Measurements from ENCODE around the gene UNC119B. TPM values are rescaled to one million over a fixed set of nuclear protein-coding genes. Genes with fewer than 3 reads are reported as not detected.

The UNC119B gene
- total RNA-seq, 1 experiment from 2014 or later = 33.8 TPM

DNA sequence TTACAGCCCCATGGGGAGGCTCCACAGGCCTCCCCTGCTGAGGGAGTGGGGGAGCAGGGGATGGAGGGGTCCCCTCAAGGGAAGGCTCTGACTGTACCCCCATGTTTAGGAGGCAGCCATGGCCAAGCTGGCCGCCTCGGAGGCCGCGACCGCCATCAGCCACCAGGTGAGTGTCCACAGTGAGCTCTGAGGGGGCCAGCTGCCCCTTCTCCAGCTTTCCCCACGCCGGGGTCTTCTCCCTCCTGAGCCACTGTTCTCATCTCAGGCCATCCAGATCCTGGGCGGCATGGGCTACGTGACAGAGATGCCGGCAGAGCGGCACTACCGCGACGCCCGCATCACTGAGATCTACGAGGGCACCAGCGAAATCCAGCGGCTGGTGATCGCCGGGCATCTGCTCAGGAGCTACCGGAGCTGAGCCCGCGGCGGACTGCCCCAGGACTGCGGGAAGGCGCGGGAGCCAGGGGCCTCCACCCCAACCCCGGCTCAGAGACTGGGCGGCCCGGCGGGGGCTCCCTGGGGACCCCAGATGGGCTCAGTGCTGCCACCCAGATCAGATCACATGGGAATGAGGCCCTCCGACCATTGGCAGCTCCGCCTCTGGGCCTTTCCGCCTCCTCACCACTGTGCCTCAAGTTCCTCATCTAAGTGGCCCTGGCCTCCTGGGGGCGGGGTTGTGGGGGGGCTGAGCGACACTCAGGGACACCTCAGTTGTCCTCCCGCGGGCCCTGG lies 28.9 kb downstream of the UNC119B start:
- no peaks in the 10 kb centered on the region for H4K20me1 ChIP-seq (ENCODE audit: insufficient read depth)
- DNase-seq (ENCODE audit: low read depth, low spot score) (no peak), ATAC-seq (no peak; the same call in 1 of the 2 replicates)
- TF ChIP-seq FOSL1 (IDR thresholded peaks at IDR 0.05; ENCODE audit: low read depth) (no peak), ELF1 (IDR thresholded peaks at IDR 0.05; ENCODE audit: borderline replicate concordance, low read depth) (no peak), POLR2AphosphoS5 (IDR thresholded peaks at IDR 0.05; ENCODE audit: low read depth, low read length) (no peak), EZH2phosphoT487 (IDR thresholded peaks at IDR 0.05; ENCODE audit: borderline replicate concordance) (no peak), SIN3A (IDR thresholded peaks at IDR 0.05; ENCODE audit: low read depth) (no peak), EGR1 (IDR thresholded peaks at IDR 0.05; ENCODE audit: low read depth) (no peak)
- TF ChIP-seq, protein P1, sequence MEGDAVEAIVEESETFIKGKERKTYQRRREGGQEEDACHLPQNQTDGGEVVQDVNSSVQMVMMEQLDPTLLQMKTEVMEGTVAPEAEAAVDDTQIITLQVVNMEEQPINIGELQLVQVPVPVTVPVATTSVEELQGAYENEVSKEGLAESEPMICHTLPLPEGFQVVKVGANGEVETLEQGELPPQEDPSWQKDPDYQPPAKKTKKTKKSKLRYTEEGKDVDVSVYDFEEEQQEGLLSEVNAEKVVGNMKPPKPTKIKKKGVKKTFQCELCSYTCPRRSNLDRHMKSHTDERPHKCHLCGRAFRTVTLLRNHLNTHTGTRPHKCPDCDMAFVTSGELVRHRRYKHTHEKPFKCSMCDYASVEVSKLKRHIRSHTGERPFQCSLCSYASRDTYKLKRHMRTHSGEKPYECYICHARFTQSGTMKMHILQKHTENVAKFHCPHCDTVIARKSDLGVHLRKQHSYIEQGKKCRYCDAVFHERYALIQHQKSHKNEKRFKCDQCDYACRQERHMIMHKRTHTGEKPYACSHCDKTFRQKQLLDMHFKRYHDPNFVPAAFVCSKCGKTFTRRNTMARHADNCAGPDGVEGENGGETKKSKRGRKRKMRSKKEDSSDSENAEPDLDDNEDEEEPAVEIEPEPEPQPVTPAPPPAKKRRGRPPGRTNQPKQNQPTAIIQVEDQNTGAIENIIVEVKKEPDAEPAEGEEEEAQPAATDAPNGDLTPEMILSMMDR (IDR thresholded peaks at IDR 0.05 in 2 of 3, conservative IDR thresholded peaks at IDR 0.05 in 1 of 3; ENCODE audit: borderline replicate concordance in 1 of 3, insufficient read depth in 1 of 3, low read depth in 2 of 3, low read length in 2 of 3) = no peak
- H3K36me3 ChIP-seq (ENCODE audit: control insufficient read depth in 1 of 2, insufficient read depth in 2 of 2, low read length in 2 of 2) = no peaks in the 10 kb centered on the region
- no peak overlapping the region for H3K4me2 ChIP-seq (ENCODE audit: low read length)
- POLR2A ChIA-PET = interaction anchor here (0.6 kb wide), 1 partner anchor 484 kb away, joined by 3 read pairs; no protein-coding TSS in a partner anchor
- no TSS peak for BruUV-seq (replicated peaks)
- H3K9me2 ChIP-seq (ENCODE audit: insufficient read depth) = no peaks in the 10 kb centered on the region
- CTCF ChIA-PET = no interaction called here
- no peaks in the 10 kb centered on the region for H3K79me2 ChIP-seq (ENCODE audit: insufficient read depth, low read length)
- no peak overlapping the region for H3K4me3 ChIP-seq (replicated peaks in 1 of 2; ENCODE audit: low read depth in 1 of 2, low read length in 2 of 2)
- intact Hi-C loops (cut with micrococcal nuclease) = no loop called here
- H3K27me3 ChIP-seq (ENCODE audit: insufficient read depth, low read length) = no peaks in the 10 kb centered on the region
- H3K27ac ChIP-seq (ENCODE audit: low read depth, low read length) = no peak overlapping the region
- H3K9me3 ChIP-seq (ENCODE audit: control insufficient read depth in 1 of 2, insufficient read depth in 1 of 2, low read depth in 1 of 2, low read length in 2 of 2) = no peaks in the 10 kb centered on the region
- RAD21 ChIA-PET (ENCODE audit: low non-redundant PET in 1 of 2, low total read pairs in 2 of 2, uncharacterized antibody in 2 of 2, unreplicated experiment in 2 of 2) = no interaction called here
- H2AFZ ChIP-seq (ENCODE audit: low read depth, low read length, poor library complexity, severe bottlenecking) = no peak overlapping the region
- H3K9ac ChIP-seq (ENCODE audit: low read length) = no peak overlapping the region
- no peaks in the 10 kb centered on the region for H3K4me1 ChIP-seq (ENCODE audit: control insufficient read depth in 1 of 2, insufficient read depth in 2 of 2, low read length in 2 of 2)

All from HCT116 (cell line).